ENCODE measurements around the gene CIC. TPM values are rescaled to one million over a fixed set of nuclear protein-coding genes. Genes with fewer than 3 reads are reported as not detected.

CIC gene
- total and polyA plus RNA-seq, 9 of the 15 experiments (the other 6 are each of a cell fraction or from before 2014, with no cell fraction given) = 0.07 to 44.7 (median 8.6) TPM

GRCh38 chr19:42219812-42220750 is 49.0 kb upstream of the CIC start, which contains the start of gene ZNF526 (continued):
- TF ChIP-seq ARID4B (CRISPR knock-in tag; IDR thresholded peaks at IDR 0.05) (no peak), SP1 (CRISPR knock-in tag; IDR thresholded peaks at IDR 0.05) (peak; percentile 87), BHLHE40 (IDR thresholded peaks at IDR 0.05; ENCODE audit: low read length) (peak; percentile 100), ELF4 (CRISPR knock-in tag; IDR thresholded peaks at IDR 0.05) (peak; percentile 73), RBFOX2 (IDR thresholded peaks at IDR 0.05; ENCODE audit: low read depth, low read length) (peak; percentile 95), PHB2 (IDR thresholded peaks at IDR 0.05; ENCODE audit: low read depth) (0 out of 2 replicates have a peak, but pooled peaks have one; percentile 19), TEAD4 (IDR thresholded peaks at IDR 0.05; ENCODE audit: low read length) (no peak; the same call in 1 of the 2 replicates), TEAD4 (CRISPR knock-in tag; IDR thresholded peaks at IDR 0.05; ENCODE audit: borderline replicate concordance) (no peak), MGA (IDR thresholded peaks at IDR 0.05) (peak; percentile 67; the same call in 1 of the 2 replicates), MTA3 (IDR thresholded peaks at IDR 0.05; ENCODE audit: borderline replicate concordance) (peak; percentile 79), SMAD2 (IDR thresholded peaks at IDR 0.05; ENCODE audit: low read depth, low read length) (no peak)
